ENCODE results near the gene GEMIN7. TPM values are rescaled to one million over a fixed set of nuclear protein-coding genes. Genes with fewer than 3 reads are reported as not detected.

GEMIN7 gene
- total RNA-seq, 2 experiments from 2014 or later: 55.4 to 55.6 TPM

DNA sequence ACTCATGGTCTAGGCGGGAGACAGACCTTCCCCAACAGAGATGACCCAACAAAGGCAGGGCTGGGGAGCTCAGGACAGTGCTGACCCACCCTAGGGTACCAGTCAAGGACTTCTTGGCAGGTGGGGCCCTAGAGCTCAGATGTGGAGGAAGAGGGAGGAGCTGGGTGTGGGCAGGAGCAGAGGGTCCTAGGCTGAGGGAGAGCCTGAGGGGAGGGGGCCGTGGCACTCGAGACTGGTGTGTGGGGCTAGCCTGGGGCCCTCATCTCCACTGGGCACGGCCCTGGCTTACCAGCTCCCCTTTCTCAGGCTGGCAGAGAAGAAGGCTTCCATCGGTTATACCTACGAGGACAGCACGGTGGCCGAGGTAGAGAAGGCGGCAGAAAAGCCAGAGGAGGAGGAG is 21.6 kb upstream of the GEMIN7 start:
- POLR2A ChIA-PET: no interaction called here
- CTCF ChIA-PET: interaction anchor here (1.0 to 1.5 kb wide), 3 partner anchors 11 to 99 kb away, joined by 3 to 4 read pairs (median 3); no protein-coding TSS in a partner anchor

DNA sequence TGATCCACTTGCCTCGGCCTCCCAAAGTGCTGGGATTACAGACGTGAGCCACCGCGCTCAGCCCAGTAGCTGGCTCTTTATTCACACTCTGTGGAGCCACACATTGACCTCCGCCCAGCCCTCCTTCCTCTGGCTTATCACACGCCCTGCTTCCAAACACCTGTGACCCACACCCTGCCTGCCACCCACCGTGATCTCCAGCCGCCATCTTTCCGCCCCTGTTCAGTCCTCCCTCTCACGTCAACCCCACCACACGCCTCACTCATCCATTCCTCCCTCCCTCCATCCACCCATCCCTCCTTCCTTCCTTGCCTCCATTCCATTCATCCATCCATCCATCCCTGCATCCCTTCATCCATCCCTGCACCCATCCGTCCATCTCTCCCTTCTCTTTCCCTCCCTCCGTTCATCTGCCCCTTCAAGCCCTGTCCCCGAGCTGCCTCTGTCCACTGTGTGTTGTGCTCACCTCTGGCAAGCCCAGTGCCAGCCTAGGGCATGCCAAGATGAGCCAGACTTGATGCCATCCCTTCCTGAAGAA is 20.4 kb upstream of the GEMIN7 start:
- ChIA-PET CTCF (interaction anchor here (0.7 to 1.7 kb wide), 16 partner anchors 10 to 156 kb away, joined by 3 to 10 read pairs (median 4); partner anchors contain the start of genes APOE, GEMIN7, PPP1R37 and RELB), POLR2A (interaction anchor here (0.6 to 0.7 kb wide), 2 partner anchors 17 to 57 kb away, joined by 3 read pairs; no protein-coding TSS in a partner anchor)

DNA sequence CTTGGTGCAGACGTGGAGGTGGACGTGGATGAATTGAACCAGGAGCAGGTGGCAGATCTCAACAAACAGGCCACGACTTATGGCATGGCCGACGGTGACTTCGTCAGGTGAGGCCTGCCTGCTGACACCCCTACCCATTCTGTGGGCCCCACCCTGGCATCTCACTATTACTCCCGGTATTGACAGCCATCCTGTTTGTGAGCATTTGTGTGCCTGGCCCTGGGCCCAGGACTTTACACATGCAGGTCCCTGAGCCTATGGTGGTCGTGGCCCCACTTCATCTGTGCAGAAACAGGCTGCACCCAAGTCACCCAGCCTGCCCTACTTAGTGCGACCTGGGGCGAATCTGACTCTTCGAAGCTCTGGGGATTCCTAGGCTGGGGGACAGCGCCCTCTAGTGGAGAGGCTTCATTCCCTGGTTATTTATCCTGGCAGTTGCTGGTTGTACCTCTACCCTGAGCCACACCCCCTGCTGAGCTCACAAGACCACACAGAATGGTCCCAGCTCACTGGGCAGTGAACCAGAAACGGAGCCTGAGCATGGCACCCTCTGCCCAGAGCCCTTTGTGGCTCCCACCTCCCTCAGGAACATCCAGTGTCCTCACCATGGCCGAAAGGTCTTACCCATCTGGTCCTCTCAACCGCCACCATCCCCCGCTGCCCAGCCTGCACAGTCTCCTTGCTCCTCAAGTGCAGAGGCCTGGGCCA is 19.6 kb upstream of the GEMIN7 start:
- POLR2A ChIA-PET: interaction anchor here (0.6 to 0.7 kb wide), 2 partner anchors 16 to 58 kb away, joined by 3 read pairs; no protein-coding TSS in a partner anchor
- CTCF ChIA-PET: interaction anchor here (0.6 to 1.7 kb wide), 25 partner anchors 9 to 844 kb away, joined by 3 to 10 read pairs (median 3); partner anchors contain the start of genes APOE, GEMIN7, PPP1R37 and RELB

DNA sequence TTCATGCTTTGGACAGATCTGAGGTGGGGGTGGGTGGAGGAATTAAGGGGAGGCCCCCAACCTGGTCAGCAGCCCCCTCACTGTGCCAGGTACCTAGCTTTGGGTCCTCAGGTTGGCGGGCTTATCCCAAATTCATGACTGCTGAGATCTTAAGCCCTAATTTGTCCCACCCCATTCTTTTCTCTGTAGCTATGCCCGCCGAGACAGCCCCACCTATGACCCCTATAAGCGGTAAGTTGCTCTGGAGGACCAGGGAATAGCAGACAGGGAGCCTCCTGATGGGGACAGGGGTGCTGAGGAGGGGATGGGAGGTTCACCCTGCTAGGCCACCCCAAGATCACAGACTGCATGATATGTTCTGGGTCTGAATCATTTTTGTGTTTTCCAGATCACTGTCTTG is 17.1 kb upstream of the GEMIN7 start:
- CTCF ChIA-PET: no interaction called here
- POLR2A ChIA-PET: no interaction called here

DNA sequence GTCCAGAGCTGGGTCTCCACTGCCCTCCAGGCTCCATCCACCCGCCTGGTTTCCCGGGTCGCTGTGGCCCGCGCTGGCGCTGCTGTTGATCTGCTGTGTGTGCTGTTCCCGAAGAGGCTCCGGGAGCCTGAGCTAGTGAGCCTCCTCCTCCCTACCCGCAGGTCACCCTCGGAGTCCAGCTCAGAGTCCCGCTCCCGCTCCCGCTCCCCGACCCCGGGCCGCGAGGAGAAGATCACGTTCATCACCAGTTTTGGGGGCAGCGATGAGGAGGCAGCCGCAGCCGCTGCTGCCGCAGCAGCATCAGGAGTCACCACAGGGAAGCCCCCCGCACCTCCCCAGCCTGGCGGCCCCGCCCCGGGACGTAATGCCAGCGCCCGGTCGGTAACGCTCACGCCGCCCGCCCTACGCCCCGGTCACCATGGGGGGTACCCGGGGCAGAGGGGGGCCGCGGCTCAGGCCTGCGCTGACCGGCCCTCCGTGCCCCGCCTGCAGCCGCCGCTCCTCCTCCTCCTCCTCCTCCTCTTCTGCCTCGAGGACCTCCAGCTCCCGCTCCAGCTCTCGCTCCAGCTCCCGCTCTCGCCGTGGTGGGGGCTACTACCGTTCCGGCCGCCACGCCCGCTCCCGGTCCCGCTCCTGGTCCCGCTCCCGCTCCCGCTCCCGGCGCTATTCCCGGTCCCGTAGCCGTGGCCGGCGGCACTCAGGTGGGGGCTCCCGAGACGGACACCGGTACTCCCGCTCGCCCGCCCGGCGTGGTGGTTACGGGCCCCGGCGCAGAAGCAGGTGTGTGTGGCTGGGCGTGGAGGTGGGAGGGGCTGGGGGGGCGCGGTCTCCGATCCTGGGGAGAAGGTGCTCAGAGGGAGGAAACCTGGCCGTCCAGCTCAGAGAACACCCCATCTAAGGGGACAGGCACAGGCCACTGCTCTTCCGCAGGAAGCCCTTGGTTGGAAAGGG is 14.9 kb upstream of the GEMIN7 start:
- ChIA-PET CTCF (no interaction called here), POLR2A (interaction anchor here (1.0 to 1.7 kb wide), 2 partner anchors 11 kb away, joined by 3 read pairs; no protein-coding TSS in a partner anchor)

- POLR2A ChIA-PET: no interaction called here
- CTCF ChIA-PET: interaction anchor here (0.6 to 1.9 kb wide), 2 partner anchors 8 to 13 kb away, joined by 3 to 5 read pairs; no protein-coding TSS in a partner anchor
Measured at GRCh38 chr19:45066921-45067661, 12.0 kb upstream of the GEMIN7 start.

DNA sequence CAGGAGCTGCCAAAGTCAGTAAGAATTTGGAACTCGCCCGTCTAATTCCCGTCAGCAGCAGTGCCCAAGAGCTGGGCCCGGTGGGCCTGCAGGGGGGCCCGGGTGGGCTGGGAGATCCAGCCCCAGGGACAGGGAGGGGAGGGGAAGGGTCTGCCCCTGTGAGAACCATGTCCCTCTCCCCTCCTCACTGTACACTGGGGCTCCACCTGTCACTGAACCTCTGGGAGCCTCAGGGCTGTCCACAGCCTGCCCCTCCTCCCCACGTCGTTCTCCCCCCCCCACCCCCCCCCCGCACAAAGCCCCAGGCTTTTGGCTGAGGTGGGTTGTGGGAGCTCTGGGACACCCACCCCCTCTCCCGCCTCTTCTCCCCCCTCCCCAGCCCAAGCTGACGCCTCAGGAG is 11.0 kb upstream of the GEMIN7 start:
- POLR2A ChIA-PET: no interaction called here
- CTCF ChIA-PET: interaction anchor here (1.1 to 1.9 kb wide), 2 partner anchors 8 to 23 kb away, joined by 3 to 5 read pairs; no protein-coding TSS in a partner anchor

DNA sequence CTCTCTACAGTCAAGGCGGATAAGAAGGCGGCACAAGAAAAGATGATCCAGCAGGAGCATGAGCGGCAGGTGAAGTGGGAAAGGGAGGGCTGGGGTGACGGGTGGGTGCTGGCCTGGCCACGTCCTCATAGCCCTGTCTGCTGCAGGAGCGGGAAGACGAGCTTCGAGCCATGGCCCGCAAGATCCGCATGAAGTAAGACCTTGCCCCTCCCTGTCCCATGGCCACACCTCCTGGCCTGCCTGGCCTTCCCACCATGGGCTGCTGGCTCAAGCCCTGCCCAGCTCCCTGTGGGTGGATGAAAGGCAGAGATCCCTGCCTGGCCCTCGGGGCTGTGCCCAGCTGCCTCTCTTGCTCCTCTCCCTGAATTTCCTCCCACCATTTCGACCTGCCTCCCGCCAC is 10.0 kb upstream of the GEMIN7 start:
- ChIA-PET CTCF (interaction anchor here (1.9 kb wide), 1 partner anchor 9 kb away, joined by 5 read pairs; no protein-coding TSS in a partner anchor), POLR2A (no interaction called here)

- POLR2A ChIA-PET: no interaction called here
- CTCF ChIA-PET: no interaction called here
Measured at GRCh38 chr19:45070214-45070613, 8.8 kb upstream of the GEMIN7 start.

DNA sequence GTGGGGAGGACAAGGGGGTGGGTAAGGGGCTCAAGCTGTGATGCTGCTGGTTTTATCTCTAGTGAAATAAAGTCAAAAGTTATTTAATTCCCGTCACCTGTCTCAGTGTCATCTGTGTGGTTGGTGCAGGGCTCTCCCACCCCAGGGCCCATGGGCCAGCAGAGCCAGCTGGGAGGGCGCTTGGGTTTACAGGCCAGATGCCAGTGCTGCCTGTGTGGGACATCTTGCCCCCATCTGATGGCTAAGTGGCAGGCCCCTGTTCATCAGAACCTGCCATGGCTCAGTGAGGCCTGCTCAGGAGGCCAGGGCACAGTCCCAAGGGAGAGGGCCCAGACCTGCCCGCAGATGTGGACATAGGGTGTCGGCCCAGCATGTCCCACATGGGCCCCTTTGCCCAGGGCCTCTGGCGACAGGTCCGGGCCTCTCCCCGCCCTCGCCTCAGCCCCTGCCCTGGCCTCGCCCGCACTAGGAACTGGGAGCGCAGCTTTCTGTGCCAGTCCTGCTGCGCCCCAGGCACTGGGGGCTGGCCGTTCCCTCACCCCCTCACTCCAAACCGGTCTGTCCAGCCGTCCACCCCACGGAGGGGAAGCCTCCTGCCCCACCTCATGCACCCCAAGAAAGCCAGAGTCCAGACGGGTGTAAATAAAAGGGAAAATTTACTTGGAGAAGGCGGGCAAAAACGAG is 8.1 kb upstream of the GEMIN7 start:
- CTCF ChIA-PET: no interaction called here
- POLR2A ChIA-PET: no interaction called here

- ChIA-PET CTCF (no interaction called here), POLR2A (no interaction called here)
Measured at GRCh38 chr19:45071545-45071938, 7.5 kb upstream of the GEMIN7 start.

DNA sequence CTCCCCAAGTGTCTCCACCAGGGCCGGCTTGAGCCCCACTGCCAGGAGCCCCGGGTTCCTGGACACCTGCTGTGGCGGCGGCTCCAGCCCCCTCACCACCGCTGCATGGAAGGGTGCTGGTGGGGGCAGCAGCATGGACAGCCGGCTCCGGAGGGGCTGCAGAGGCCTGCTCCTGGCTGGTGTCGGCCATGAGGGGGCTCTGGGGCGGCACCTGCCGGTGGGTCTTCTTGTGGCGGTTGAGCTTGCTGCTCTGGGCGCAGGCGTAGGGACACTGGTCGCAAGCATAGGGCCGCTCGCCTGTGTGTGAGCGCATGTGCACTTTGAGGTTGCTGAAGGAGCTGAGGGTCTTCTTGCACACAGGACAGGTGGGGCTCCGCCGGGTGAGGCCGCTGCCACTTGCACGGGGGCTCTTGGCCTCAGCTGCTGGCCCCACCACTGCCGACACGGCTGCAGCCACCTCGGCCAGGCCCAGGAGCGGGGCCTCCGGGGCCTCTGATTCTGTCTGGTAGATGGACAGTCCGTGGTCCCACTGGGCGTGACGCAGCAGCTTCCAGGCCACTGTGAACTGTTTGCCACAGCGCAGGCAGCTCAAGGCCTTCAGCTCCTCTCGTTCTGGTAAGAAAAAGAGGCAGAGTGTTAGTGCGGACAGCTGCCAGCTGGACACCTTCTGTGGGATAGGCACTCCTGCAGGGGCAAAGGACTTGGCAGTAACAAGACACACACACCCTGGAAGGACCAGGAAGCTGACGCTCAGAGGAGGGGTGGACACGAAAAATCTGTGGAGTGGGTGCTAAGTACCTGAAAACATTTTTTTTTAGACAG is 6.9 kb upstream of the GEMIN7 start:
- CTCF ChIA-PET: interaction anchor here (0.6 kb wide), 1 partner anchor 12 kb away, joined by 3 read pairs; no protein-coding TSS in a partner anchor
- POLR2A ChIA-PET: no interaction called here

DNA sequence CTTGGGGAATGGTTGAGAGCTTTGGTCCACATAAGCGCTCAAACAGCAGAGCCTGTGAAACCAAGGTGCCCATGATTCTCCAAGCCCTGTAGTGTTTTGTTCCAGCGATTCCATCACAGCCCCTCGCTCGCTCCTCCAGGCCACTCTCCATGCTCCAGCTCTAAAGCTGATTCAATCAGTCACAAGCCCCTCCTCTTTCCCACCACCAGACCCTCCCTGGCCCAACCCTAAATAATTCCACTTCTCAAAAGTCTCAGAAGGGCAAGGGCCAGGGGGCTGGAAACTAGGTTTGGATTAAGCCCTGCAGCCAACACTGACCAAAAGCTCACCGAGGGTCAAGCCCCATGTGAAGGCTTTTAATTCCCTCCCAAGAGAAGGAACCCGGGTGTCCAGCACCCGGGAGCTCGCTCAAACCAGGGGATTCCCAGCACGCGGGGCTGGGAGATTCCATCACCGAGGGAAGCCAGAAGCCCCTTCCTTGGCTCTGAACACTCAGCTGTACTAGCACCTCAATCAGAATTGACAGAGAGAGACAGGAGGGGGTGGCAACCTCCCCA is 4.2 kb upstream of the GEMIN7 start:
- CTCF ChIA-PET: interaction anchor here (0.7 to 1.9 kb wide), 3 partner anchors 17 to 113 kb away, joined by 3 to 6 read pairs (median 3); no protein-coding TSS in a partner anchor

DNA sequence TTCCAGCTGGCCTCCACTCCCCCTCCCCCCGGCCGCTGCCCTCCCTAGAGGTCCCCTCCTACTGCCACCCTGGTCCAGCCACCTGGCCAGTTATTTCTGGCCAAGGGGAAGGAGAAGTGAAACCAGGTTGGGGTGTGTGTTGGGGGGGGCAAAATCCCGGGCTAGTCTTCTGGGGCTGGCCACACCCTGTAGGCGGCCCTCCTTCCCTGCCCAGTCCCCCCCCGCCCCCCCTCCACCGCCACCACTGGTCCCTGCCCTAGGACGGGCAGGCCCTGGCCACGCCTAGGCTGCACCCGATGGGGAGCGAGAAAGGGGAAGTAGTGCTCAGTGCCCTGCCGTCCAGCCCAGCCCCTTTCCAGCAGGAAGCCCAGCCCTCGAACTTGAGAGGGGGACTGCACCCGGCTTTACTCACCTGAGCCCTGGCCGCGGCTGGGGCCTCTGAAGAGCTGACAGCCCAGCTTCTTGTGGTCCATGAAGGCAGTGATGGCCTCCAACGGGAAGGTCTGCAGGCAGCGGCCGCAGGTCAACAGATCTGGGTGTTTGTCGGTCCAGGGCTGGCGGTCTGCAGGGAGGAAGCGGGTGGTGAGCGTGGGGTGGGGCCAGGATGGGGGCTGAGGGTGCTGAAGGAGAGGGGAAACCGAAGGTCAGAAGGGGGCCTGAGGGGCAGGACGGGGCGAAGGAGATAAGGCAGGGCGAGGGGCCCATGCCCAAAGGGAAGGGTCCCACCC is 3.6 kb upstream of the GEMIN7 start:
- CTCF ChIA-PET: interaction anchor here (1.0 to 1.9 kb wide), 2 partner anchors 17 to 112 kb away, joined by 3 to 6 read pairs; no protein-coding TSS in a partner anchor

More for the DNA sequence above, 4.2 kb upstream of the GEMIN7 start:
- POLR2A ChIA-PET: interaction anchor here (0.6 to 1.2 kb wide), 4 partner anchors 10 to 233 kb away, joined by 3 to 4 read pairs (median 3); no protein-coding TSS in a partner anchor

GRCh38 chr19:45076029-45076850 is 2.8 kb upstream of the GEMIN7 start, which contains the start of gene ZNF296:
TSS of gene ZNF296 (minus strand) at chr19:45076478. CDS start at chr19:45076373, 105 bp downstream.
- CTCF ChIA-PET: interaction anchor here (1.0 to 1.9 kb wide), 3 partner anchors 11 to 111 kb away, joined by 3 to 6 read pairs (median 4); no protein-coding TSS in a partner anchor
- POLR2A ChIA-PET: interaction anchor here (0.6 to 1.2 kb wide), 5 partner anchors 13 to 164 kb away, joined by 3 to 4 read pairs (median 3); partner anchors contain the start of gene PPP1R37

More for the DNA sequence above, 3.6 kb upstream of the GEMIN7 start:
- POLR2A ChIA-PET: interaction anchor here (0.6 to 1.2 kb wide), 5 partner anchors 11 to 165 kb away, joined by 3 to 4 read pairs (median 3); no protein-coding TSS in a partner anchor
